ENCODE results near the gene DNAAF5. TPM values are rescaled to one million over a fixed set of nuclear protein-coding genes. Genes with fewer than 3 reads are reported as not detected.

Gene DNAAF5
- total and polyA plus RNA-seq, 2 of the 4 experiments (the other 2 are of a cell fraction): 12.4 to 32.6 TPM

GRCh38 chr7:734214-734613 is 7.7 kb downstream of the DNAAF5 start:
- in situ Hi-C loops (cut with MboI; ENCODE audit: low sequenced_read_pairs): no loop called here
- BruUV-seq (replicated peaks): no TSS peak
- H2BK15ac ChIP-seq (ENCODE audit: low read depth, low read length): no peak overlapping the region
- H3K9ac ChIP-seq (ENCODE audit: low read depth, low read length): no peak overlapping the region
- no peak overlapping the region for H4K8ac ChIP-seq (ENCODE audit: low read depth in 2 of 2, low read length in 2 of 2)
- DNase-seq: no peak
- ChIA-PET POLR2A (ENCODE audit: unreplicated experiment) (no interaction called here), CTCF (no interaction called here)
- peaks cover 11% of the 10 kb centered on the region; the same call in 1 of the 2 replicates for H4K20me1 ChIP-seq (ENCODE audit: insufficient read depth, low read length)
- no peak overlapping the region for H4K5ac ChIP-seq (ENCODE audit: low read depth, low read length)
- peaks cover 32 to 44% of the 10 kb centered on the region in 2 experiments for H3K79me1 ChIP-seq (ENCODE audit: low read depth in 1 of 2, low read length in 2 of 2)
- H2AK9ac ChIP-seq (replicated peaks; ENCODE audit: low read depth, low read length, poor library complexity): no peak overlapping the region
- no peak overlapping the region for H3K56ac ChIP-seq (ENCODE audit: extremely low read depth, insufficient read depth, low read length)
- H2BK20ac ChIP-seq (ENCODE audit: low read depth, low read length): no peak overlapping the region
- no peaks in the 10 kb centered on the region for H3K4me1 ChIP-seq (ENCODE audit: control insufficient read depth, insufficient read depth, low read length)
- H2BK5ac ChIP-seq (ENCODE audit: low read depth, low read length, poor library complexity, severe bottlenecking): no peak overlapping the region
- no peak overlapping the region for H3K18ac ChIP-seq (ENCODE audit: low read depth, low read length)
- peaks cover 3% of the 10 kb centered on the region; the same call in 1 of the 2 replicates for H3K9me3 ChIP-seq (ENCODE audit: control insufficient read depth, insufficient read depth, low read length)
- H3K4me3 ChIP-seq (ENCODE audit: insufficient read depth, low read depth, low read length): no peak overlapping the region
- intact Hi-C loops (cut with micrococcal nuclease): no loop called here
- H3K27ac ChIP-seq (ENCODE audit: insufficient read depth, low read length): no peak overlapping the region
- no peak overlapping the region for H2BK120ac ChIP-seq (ENCODE audit: low read depth, low read length)
- ATAC-seq (ENCODE audit: low read depth): no peak
- dilution Hi-C loops (cut with HindIII; ENCODE audit: low sequenced_read_pairs, unreplicated experiment): no loop called here
- H3K9me1 ChIP-seq (ENCODE audit: insufficient read depth, low read length): no peaks in the 10 kb centered on the region
- H2AFZ ChIP-seq (replicated peaks; ENCODE audit: low read length, poor library complexity): no peak overlapping the region
- H2AK5ac ChIP-seq (ENCODE audit: low read depth, low read length): no peak overlapping the region
- H3K4me2 ChIP-seq (ENCODE audit: low read depth, low read length): no peak overlapping the region
- no peak overlapping the region for H3K4ac ChIP-seq (ENCODE audit: low read depth, low read length)
- no peak for TF ChIP-seq RFX5 (IDR thresholded peaks at IDR 0.05; ENCODE audit: low read depth, low read length)
- TF ChIP-seq, protein P1, sequence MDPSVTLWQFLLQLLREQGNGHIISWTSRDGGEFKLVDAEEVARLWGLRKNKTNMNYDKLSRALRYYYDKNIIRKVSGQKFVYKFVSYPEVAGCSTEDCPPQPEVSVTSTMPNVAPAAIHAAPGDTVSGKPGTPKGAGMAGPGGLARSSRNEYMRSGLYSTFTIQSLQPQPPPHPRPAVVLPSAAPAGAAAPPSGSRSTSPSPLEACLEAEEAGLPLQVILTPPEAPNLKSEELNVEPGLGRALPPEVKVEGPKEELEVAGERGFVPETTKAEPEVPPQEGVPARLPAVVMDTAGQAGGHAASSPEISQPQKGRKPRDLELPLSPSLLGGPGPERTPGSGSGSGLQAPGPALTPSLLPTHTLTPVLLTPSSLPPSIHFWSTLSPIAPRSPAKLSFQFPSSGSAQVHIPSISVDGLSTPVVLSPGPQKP (IDR thresholded peaks at IDR 0.05; ENCODE audit: borderline replicate concordance, low read depth, low read length): no peak
- TF ChIP-seq MAFK (IDR thresholded peaks at IDR 0.05; ENCODE audit: low read depth, low read length): no peak
- TF ChIP-seq RAD21 (IDR thresholded peaks at IDR 0.05; ENCODE audit: low read length): no peak
- no peak for TF ChIP-seq RCOR1 (IDR thresholded peaks at IDR 0.05; ENCODE audit: insufficient replicate concordance, low read length)
- TF ChIP-seq CEBPB (IDR thresholded peaks at IDR 0.05; ENCODE audit: low read depth, low read length): no peak
- TF ChIP-seq MAZ (IDR thresholded peaks at IDR 0.05; ENCODE audit: borderline replicate concordance, low read depth, low read length): no peak
- no peak for TF ChIP-seq FOS (IDR thresholded peaks at IDR 0.05; ENCODE audit: low read depth, low read length)
- TF ChIP-seq CHD1 (IDR thresholded peaks at IDR 0.05; ENCODE audit: low read depth, low read length): no peak
- TF ChIP-seq MXI1 (IDR thresholded peaks at IDR 0.05; ENCODE audit: borderline replicate concordance, low read depth, low read length): no peak
- H3K27me3 ChIP-seq (ENCODE audit: control insufficient read depth, insufficient read depth, low read length): no peaks in the 10 kb centered on the region
- H4K91ac ChIP-seq (ENCODE audit: insufficient read depth, low read depth, low read length): no peak overlapping the region
- peaks cover 21% of the 10 kb centered on the region for H3K36me3 ChIP-seq (ENCODE audit: control insufficient read depth, insufficient read depth, low read length)
- WGBS, 2 experiments (ENCODE audit: extremely low coverage in 2 of 2, insufficient read length in 1 of 2): no CpG with 5 or more reads among the region's 4 CpGs
- no peak overlapping the region for H3K14ac ChIP-seq (replicated peaks; ENCODE audit: low read depth, low read length)
- H3K23ac ChIP-seq (ENCODE audit: low read depth, low read length): no peak overlapping the region
